Stimulated activated CD4-positive, alpha-beta T cell treated with anti-CD3 and anti-CD28 coated beads, Interleukin-1b, Interleukin-23, amount 100 ng/mL, for 48 hours (primary cell): ENCODE results near the gene KCNB1.
A peak's percentile ranks its signal among the peaks of the same experiment; 100 is the strongest.
"Not testable (repeated sequence)": the region's sequence is repeated elsewhere in the genome, so short reads cannot be mapped to it uniquely, and the experiment has no call there.

ENCODE experiments used
- DNase-seq: peaks from one replicate; pipeline ENCODE4 v3.0.0-alpha.2; 2020

The KCNB1 gene

DNA sequence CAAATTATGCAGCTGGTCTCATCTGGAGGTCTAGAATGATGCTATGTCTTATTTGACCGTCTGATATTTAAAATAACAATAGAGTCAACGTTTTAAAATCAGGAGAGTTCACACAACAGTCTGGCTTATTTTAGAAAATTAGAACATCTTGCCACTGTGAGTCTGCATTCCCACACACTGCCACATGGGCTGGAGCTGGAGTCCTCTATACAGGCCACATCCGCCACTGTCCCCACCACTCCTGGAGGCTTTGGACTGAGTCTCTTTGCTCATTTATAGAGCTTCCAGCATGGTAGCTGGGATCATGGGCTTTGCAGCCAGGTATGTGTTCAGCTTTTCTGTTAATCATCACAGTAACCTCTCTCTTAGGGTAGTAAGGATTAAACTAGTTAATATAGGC, 135.8 kb downstream of the KCNB1 start:
- no peak for DNase-seq

DNA sequence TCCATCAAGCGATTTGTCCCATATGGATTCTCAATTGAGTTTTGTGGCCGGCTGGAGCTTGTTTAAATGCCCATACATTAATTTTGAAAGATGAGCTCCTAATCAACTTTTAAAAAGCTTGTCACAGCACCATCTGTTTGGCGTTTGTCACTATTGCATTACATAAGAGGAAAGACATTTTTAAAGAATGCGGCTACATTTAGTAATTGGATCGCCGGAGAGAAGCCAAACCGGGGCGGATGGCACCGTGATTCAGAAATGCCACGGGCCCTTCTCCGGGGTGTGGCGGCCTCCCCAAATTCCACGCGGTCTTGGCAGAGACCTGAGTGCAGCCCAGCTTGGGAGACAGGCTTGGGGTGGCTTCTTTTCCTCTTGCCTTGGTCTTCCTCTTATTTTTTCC, 136.9 kb downstream of the KCNB1 start:
- no peak for DNase-seq

DNA sequence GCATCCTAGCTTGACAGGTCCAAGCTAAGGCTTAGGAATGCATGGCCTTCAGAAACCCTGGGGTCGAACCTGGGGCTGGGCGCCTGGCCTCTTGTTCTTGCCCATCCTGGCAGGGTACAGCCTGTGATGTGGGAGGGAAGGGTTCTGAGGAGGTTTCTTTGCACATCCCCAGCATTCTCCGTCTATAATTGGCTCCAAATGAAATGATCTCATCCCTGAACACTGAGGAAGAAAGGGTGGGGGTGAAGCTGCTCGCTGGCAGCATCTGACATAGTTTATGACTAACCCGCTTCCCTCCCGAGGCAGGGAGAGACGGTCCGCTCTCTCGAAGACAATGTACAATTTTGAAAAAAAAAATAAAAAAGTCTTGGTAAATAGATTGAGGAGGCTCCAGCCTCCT, 137.5 kb downstream of the KCNB1 start:
- no peak for DNase-seq

DNA sequence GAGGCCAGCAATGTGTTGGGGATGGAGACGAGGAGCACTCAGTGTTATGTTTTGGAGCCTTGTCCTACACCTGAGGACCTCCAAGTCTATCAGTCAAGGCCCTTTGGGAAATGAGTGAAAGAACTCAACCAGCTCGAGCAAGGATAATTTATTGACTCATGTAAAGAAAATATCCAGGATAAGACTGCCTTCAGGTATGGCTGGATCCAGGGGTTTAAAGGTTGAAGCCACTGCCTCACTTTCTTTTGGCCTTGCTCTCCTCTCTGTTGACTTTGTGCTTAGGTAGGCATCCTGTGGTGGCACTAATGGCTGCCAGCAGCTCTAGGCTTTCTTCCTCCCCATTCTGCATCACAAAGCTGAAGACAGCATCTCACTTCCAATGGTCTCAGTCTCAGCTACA, 138.3 kb downstream of the KCNB1 start:
- no peak for DNase-seq

DNA sequence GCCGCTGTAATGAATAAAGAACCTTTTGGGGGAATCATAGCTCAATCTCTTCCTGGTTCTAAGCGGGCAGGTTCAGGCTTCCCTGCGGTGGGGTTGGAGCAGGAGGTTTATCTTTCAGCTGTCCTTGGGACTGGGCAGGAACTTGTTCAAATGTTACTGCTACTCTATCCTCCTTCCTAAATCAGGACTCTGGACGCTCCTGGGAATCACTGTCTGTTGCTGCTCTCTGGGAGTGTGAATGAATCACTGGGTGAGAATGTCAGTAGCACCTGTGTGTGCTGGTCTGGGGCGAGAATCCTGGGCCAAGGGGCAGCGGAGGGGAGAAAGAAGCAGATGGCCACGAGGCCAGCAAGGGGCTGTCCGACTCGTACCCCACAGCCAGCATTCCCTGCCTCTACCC, 139.2 kb downstream of the KCNB1 start:
- no peak for DNase-seq

DNA sequence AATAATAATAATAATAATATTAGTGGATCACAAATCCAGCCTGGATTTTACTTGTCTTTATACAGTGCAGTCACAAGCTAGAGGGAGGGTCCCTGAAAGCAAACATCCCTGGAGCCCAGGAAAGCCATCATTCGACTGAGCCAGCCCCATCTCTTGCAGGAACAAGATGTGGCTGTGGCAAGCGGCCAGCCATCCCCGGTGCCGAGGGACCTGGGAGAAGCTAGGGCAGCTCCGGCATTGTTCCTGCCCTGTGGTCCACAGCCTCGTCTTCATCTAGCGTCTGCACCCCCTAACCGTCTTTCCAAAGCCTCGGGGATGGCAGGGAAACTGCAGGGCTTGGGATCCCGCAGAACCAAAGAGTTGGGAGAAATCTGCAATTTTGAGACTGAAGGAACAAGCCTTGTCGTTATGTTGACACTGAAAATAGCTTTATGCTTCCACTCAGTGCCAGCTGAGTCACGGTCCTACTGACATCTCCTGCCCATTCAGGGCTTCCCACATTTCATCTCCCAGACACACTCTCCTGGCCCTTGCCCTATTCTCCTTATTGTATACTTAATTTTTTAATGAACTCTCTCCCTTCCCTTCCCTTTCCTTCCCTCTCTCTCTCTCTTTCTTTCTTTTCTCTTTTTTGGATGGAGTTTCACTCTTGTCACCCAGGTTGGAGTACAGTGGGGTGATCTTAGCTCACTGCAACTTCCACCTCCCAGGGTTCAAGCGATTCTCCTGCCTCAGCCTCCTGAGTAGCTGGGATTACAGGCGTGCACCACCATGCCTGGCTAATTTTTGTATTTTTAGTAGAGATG, 142.1 kb downstream of the KCNB1 start:
- no peak for DNase-seq

DNA sequence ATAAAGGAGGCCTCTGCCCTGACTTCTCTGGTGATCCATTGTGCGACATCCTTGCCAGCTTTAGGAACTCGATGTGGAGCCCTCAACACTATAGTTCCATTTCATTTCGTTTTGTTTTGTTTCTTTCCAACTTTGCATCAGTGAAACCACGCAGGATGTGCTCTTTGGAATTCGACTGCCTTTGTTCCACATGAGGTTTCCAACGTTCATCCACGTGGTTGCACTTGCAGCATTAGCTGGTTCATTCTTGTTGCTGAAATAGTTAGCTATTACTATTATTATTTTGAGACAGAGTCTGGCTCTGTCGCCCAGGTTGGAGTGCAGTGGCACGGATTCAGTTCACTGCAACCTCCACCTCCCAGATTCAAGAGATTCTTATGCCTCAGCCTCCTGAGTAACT, 143.3 kb downstream of the KCNB1 start:
- DNase-seq = no peak

DNA sequence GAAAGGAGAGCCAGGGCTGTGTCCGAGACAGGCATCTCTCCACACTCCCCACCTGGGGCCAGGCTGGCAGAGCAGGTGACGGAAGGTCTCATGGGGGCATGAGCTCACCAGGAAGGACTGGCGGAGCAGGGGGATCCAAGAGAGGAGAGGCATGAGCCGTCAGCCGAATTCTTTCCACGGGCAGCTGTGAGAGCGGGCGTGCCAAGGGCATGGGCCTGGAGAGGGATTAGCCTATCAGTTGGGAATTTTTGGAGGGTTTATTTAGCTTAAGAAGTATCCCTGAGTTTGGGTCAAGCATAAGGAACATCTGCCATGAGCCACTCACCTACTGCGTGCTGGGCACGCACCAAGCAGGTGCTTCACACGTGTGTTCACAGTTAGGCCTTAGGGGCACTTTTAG, 144.4 kb downstream of the KCNB1 start:
- DNase-seq = no peak

DNA sequence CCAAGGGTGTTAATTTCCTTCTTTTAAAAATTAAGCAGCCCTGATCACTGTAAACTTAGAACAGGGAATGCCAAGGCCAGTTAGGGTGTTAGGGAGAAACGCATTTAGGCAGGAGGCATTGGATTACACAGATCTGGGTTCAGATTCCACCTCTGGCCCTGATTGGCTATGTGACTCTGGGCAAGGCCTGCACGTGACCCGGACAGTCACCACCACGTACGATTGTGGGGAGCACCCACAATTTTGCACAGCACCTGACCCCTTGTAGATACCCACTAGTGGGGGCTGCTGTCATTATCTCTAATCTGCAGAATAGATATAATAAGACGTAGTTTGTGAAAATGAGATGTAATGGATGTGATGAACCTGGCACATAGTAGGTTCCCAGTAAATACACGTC, 145.1 kb downstream of the KCNB1 start:
- DNase-seq = no peak

DNA sequence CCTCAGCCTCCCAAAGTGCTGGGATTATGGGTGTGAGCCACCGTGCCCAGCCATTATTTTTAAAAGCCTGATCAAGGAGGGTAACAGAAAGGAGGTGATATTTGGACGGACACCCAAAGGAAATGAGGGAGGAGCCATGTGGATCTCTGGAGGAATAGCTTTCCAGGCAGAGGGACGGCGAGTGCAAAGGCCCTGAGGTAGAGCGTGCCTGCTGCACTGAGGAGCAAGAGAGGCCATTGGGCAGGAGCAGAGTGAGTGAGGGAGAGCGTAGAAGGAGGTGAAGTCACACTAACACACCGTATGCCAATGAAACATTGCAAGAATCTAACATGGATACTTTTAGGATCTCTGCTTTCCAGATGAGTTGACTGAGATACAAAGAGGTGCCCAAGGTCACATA, 145.7 kb downstream of the KCNB1 start:
- DNase-seq = no peak

DNA sequence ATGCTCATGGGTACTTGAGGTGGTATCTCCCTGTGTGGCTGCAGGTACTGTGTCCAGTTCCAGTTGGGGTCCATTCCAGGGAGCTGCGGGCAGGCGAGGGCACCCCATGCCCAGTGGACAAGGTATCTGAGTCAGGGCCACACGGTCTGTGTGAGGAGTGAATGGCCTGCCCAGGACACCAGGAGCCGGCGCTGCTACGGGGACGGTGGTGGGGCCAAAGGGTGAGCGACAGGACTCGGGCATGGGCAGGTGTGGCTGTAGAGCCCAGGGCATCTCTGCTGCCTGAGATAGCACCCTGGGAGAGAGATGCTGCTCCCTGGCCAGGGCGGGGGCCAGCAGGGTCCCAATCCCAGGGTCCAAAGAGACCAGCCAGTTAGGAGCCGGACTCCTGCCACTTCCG, 147.0 kb downstream of the KCNB1 start:
- no peak for DNase-seq

DNA sequence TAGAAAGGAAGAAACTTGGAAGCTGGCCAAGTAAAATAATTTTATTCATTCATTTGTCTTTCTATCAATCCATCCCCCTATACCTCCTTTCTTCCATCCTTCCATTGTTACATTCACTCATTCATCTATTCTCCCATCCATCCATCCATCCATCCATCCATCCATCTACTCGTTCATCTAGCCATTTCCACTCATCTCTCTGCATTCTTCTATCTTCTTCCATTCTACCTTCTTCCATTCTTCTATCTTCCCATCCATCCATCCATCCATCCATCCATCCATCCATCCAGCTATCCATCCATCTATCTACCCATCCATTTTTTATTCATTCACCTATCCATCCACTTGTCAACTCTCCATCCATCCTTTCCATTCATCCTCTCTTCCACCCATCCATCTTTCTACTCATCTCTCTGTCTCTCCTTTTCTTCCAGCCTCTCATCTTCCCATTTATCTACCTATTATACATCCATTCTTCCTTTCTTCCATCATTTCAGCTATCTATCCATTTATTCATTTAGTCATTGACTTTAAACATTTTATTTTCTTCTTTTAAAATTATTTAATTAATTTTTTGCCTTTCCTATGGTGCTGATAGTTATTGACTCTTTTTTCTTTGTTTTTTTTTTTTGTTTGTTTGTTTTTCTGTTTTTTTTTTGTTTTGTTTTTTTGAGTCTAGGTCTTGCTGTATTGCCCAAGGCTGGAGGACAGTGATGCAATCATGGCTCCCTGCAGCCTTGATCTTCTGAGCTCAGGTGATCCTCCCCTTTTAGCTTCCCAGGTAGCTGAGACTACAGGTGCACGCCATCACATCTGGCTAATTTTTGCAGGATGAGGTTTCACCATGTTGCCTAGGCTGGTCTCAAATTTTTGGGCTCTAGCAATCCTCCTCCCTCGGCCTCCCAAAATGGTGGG, 151.5 kb downstream of the KCNB1 start:
- DNase-seq = no peak

DNA sequence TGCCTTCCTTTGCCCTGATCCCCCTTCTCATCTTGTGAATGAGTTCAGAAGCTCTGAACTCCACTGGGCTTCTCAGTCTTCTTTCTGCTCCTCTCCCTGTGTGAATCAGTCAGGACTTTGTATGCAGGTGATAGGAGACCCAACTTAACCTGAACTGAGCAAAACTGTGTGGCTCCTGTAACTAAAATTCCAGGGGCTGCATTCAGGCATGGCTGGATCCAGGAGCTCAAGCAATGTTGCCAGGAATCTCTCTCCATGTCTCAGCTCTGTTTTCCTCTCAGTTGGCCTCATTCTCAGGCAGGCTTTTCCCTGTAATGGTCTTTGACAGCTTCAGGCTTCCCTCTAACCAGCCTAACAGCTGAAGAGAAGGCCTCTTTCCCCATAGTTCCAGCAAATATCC, 153.7 kb downstream of the KCNB1 start:
- no peak for DNase-seq

DNA sequence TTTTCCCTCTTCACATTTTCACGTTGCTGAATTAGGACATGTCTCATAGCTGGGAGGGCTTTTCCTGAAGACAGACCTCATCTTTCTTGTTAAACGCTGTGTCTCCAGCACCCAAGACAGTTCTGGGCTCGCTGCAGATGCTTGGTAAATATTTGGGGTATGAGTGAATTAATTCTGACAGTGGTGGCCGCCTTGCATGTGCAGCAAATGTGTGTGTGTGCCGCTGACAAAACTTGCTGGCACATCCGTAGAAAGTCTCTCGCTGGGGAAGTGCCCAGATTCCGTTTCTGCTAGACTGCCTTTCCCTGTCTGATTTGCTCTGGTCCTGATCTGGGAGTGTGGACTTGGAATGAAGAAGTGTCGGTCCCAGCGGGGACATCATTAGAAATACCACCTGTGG, 156.4 kb downstream of the KCNB1 start:
- DNase-seq = no peak

DNA sequence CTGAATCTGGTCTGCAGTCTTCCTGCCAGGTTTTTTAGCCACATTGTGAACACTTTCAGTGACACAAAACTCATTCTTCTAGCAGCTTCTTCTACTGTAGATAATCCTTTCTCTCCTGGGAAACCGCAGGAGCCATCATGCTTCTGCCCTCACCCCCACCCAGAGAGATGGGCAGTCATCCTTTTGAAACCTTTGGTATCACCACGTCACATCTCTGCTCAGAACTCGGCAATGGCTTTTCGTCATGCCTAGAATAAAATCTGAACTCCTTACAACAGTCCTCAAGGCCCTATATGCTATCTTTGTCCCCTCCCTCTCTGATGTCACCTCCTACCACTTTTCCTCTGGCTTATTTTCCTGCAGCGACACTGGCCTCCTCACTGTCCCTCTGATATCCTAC, 158.2 kb downstream of the KCNB1 start:
- DNase-seq = no peak

DNA sequence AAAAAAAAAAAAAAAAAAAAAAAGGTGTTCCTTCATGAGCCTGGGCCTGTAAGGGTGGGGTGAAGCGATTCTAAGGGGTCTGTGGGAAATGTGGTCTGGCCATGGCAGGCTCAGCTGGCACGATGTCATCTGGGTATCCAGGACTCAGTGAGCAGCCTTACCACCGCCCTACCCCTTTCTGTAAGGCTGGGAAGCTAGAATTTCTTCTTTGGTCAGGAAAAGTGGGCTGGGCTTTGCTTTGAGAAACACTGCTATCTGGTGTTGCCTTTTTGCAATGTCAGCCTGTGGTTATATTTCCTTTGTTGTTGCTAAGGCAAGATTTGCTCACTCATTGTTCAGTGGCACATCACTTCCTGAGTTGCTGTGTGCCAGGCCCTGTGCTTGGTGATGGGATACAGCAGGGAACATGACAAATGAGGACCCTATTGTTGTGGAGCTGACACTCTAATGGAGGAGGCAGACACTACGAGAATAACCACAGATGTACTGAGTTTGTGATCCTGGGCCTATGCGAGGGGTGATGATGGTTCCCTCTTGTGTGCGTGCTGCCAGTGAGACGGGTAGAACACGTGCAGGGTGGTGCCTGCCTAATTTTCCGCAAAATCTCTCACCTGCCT, 158.7 kb downstream of the KCNB1 start:
- DNase-seq = peak; percentile 16

DNA sequence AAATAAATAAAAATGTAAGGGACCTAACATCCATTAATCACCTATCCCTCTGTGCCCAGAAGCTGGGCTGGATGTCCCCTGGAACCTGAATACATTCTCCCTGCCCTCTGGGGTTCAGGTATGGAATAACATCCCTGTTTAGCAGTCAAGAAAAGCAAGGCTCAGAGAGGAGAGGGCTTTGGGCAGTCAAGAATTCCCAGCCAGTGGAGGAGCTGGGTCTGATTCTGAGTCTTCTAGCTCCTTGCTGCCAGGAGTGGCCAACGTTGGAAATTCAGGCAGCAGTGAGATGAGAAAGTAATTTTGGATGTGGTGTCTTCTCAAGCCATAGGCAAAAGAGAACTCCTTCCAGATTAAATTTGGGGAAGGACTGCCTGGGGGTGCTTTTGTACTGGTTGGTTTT, 162.0 kb downstream of the KCNB1 start:
- DNase-seq = no peak

DNA sequence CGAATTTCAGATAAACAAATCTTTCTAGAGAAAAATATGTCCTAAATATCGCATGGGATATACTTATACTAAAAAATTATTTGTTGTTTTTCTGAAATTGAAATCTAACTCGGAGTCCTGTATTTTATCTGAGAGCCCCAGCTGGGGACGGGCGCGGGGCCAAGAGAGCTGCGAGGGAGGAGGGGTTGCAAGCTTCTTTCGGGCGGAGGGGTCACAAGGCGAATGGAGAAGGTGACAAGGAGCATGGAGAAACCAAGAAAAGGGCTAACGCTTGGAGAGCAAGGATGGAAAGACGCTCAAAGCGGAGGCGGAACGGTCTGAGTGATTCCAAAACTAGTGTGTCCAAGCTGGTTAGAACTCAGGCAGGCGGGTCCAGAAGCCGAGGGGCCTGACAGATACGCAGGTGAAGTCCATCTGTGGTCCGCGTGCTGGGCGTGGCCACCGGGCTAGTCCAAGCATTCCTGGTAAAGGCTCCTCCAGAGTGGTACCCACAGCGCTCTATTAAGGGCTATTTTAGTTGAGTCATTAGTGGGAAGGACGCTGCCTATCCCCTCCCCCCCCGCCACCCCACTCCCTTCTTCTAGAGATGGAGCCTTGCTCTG, 163.2 kb downstream of the KCNB1 start:
- no peak for DNase-seq

DNA sequence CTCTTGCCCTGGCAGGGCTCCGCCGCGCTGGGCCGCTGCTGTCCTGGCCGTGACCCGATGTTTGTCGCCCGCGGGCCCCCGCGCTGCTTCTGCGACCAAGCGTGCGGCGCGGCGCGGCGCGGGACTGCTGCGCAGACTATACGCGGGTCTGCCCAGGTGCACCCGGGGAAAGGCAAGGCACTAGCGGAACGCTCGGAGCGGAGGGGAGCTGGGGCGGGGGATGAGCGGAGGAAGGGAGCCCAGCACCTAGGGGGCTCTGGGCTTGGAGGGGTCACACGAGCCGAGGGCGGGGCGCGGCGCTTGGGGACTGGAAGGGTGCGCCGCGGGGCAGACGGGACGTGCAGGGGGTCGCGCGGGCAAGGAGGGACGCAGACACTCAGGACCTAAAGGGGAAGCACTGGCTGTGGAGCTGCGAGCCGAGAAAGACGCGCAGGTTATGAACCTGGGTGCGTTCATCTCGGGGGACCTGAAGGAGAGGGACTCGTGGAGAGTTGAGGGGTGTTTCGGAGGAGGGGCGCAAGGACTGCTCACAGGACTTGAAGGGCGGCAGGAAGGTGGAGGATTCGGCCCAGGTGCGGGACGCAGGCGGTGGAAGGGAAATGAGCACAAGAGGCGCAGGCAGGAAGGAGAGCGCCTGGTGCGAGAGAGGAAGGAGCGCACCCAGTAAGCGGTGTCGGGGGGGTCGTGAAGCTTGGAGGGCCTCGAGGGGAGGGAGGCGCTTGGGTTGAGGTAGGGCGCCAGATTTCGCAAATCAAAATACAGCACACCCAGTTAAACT, 163.8 kb downstream of the KCNB1 start:
- DNase-seq = no peak

DNA sequence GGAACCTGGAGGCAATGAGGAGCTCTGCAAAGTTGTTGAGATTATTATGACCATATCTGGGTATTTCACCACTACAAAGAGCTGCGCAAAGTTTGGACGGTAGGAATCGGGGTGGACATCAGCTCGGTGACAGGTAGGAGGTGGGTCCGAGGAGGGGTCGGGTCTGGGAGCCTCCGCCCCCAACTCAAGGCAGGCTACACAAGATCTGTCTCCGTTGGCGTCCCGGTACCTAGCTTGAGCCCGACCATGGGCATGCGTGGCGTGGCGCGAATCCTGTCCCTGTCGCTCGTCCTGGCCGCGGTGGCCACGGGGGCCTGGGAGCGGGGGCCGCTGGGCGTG, 164.4 kb downstream of the KCNB1 start:
- DNase-seq = no peak

DNA sequence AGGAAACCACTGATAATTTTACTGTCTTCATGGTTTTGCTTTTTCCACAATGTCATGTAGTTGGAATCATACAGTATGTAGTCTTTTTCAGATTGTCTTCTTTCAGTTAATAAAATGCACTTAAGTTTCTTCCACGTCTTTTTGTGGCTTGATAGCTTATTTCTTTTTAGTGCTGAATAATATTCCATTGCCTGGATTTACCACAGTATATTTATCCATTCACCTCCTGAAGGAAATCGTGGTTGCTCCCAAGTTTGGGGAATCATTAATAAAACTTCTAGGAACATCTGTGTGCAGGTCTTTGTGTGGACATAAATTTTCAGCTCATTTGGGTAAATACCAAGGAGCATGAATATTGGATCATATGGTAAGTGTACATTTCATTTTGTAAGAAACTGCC, 165.8 kb downstream of the KCNB1 start:
- DNase-seq = no peak

DNA sequence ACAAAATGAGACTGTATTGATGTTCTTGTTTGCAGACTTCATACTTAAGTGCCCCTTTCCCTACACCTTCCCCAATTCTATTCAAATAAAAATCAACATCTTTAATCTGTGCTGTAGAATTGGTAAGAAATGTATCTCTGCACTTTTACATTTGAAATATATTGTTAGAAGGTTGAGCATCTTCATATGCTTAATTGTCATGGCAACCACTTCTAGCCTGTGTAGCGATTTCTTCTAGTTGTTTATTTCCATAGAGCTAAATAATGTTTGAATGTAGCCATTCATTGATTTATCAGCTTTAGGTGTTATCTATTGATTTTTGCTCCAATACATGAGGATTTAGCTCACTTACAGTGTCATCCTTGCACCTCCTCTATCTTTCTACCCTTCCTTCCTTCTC, 166.9 kb downstream of the KCNB1 start:
- DNase-seq = no peak

DNA sequence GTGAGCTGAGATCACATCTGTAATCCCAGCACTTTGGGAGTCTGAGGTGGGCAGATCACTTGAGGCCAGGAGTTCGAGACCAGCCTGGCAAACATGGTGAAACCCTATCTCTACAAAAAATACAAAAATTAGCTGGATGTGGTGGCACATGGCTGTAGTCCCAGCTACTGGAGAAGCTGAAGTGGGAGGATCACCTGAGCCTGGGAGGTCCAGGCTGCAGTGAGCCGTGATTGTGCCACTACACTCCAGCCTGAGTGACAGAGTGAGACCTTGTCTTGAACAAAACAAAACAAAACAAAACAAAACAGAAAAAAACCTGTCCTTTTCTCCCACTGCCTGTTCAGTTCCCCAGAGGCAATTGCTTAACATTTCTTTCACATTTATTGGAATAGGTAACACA, 168.4 kb downstream of the KCNB1 start:
- DNase-seq = not testable (repeated sequence)
